GM12892 (cell line): Measurements from ENCODE around the gene TXNRD3.

Experiments
- POLR2A ChIP-seq: IDR thresholded peaks from 2 replicates; pipeline ENCODE4 v1.6.1; 2011; ENCODE audit warnings: low read depth, low read length, control low read depth
- POLR2AphosphoS5 ChIP-seq: IDR thresholded peaks from 2 replicates; pipeline ENCODE4 v1.6.1; 2011; ENCODE audit warnings: low read depth, low read length, control low read depth

- TF ChIP-seq POLR2AphosphoS5 (no peak), POLR2A (no peak)
Observed at GRCh38 chr3:126569390-126569975, 85.4 kb downstream of the TXNRD3 start.
